K562 (cell line): Measurements from ENCODE around the gene TCF4. TPM values are rescaled to one million over a fixed set of nuclear protein-coding genes. Genes with fewer than 3 reads are reported as not detected.

ENCODE experiments used
- ATAC-seq: fragments of 200-7000 bp; cut with Tn5 transposase; 3 replicates; pipeline ENCODE4 v1.9.1; 2020; ENCODE audit warnings: moderate library complexity
- BruUV-seq: library from RNA; stranded (reverse); fragments of 400-500 nt; replicated peaks from 2 replicates; lab custom pipeline; 2021; lab: Mats Ljungman, UMichigan
- CTCF ChIA-PET: fragments of 300-600 bp; formaldehyde crosslinking; extraction: SDS; loops from one replicate; lab custom pipeline; 2021; ENCODE audit warnings: low intra/inter-chr PET ratio; lab: Yijun Ruan, JAX
- POLR2A ChIA-PET: fragments of 300-600, 350-650 bp; sonication (Branson Sonifier 250); formaldehyde crosslinking; extraction: SDS; loops from one replicate; lab custom pipeline; 2021; ENCODE audit warnings: antibody characterized with exemption, inconsistent platforms; lab: Yijun Ruan, JAX
- DNase-seq, 4 experiments: peaks; one replicate each; pipeline versions ENCODE4 v3.0.0 to v3.0.0-alpha.2; 2011 to 2018; ENCODE audit warnings: low spot score in 3 of 4, mixed read lengths in 3 of 4; ENCODE audit errors: extremely low read depth in 1 of 4
- FAIRE-seq: peaks from 2 replicates; lab custom pipeline; 2011; peaks lifted over from hg19 to GRCh38; lab: Jason Lieb, UNC
- H2AFZ ChIP-seq: 2 replicates; pipeline ENCODE4 v1.6.0; 2011; ENCODE audit warnings: low read depth, low read length, control low read depth, inconsistent platforms
- H3K27ac ChIP-seq: fragments of 200-600 bp; 3 replicates; pipeline ENCODE4 v1.8.0; 2011; ENCODE audit warnings: low read depth, mild to moderate bottlenecking, control low read depth, inconsistent platforms, low read length, moderate library complexity, mixed read lengths; ENCODE audit errors: extremely low read depth
- H3K27me3 ChIP-seq, 2 experiments: fragments of 300-600 bp in 1 of 2; 2 replicates in 1 of 2; 3 replicates in 1 of 2; pipeline versions ENCODE4 v1.6.0 to v1.8.0; 2011; ENCODE audit warnings: inconsistent platforms in 2 of 2, low read length in 2 of 2, mild to moderate bottlenecking in 1 of 2, mixed read lengths in 1 of 2, moderate library complexity in 1 of 2; ENCODE audit not compliant: control insufficient read depth in 2 of 2, insufficient read depth in 2 of 2
- H3K36me3 ChIP-seq: fragments of 300-600 bp; 3 replicates; pipeline ENCODE4 v1.8.0; 2011; ENCODE audit warnings: mild to moderate bottlenecking, low read length, inconsistent platforms; ENCODE audit not compliant: control insufficient read depth, insufficient read depth
- H3K4me1 ChIP-seq, 2 experiments: fragments of 200-600 bp in 1 of 2; replicated peaks in 1 of 2; 2 replicates in 1 of 2; 3 replicates in 1 of 2; pipeline versions ENCODE4 v1.5.1 to v1.8.0; 2011; ENCODE audit warnings: inconsistent platforms in 2 of 2, low read length in 2 of 2, mild to moderate bottlenecking in 1 of 2, mixed read lengths in 1 of 2, moderate library complexity in 1 of 2; ENCODE audit not compliant: control insufficient read depth in 2 of 2, insufficient read depth in 2 of 2
- H3K4me2 ChIP-seq: 2 replicates; pipeline ENCODE4 v1.6.1; 2011; ENCODE audit warnings: low read length, control low read depth, inconsistent platforms, mixed read lengths; ENCODE audit not compliant: insufficient read depth
- H3K4me3 ChIP-seq: fragments of 200-600 bp; sonication (generic), shearing (Covaris generic); 2 replicates; pipeline ENCODE4 v1.5.1; 2016; ENCODE audit warnings: control low read depth, inconsistent platforms
- H3K79me2 ChIP-seq: fragments of 200-600 bp; 3 replicates; pipeline ENCODE4 v1.8.0; 2011; ENCODE audit warnings: low read length, inconsistent platforms; ENCODE audit not compliant: control insufficient read depth, insufficient read depth
- H3K9ac ChIP-seq, 2 experiments: 2 replicates each; pipeline versions ENCODE4 v1.6.0 to v1.6.1; 2011; ENCODE audit warnings: low read depth in 2 of 2, low read length in 2 of 2, control low read depth in 1 of 2, inconsistent platforms in 1 of 2, mild to moderate bottlenecking in 1 of 2, mixed read lengths in 1 of 2; ENCODE audit not compliant: insufficient read depth in 1 of 2
- H3K9me1 ChIP-seq: one replicate; pipeline ENCODE4 v1.6.0; 2011; ENCODE audit warnings: inconsistent platforms, mild to moderate bottlenecking, low read length, moderate library complexity; ENCODE audit not compliant: control insufficient read depth, insufficient read depth
- H3K9me3 ChIP-seq: replicated peaks from 2 replicates; pipeline ENCODE4 v1.5.1; 2011; ENCODE audit warnings: low read depth, low read length, inconsistent platforms; ENCODE audit not compliant: control insufficient read depth, insufficient read depth
- H4K20me1 ChIP-seq: replicated peaks from 2 replicates; pipeline ENCODE4 v1.6.1; 2011; ENCODE audit warnings: low read length, inconsistent platforms, mixed read lengths; ENCODE audit not compliant: control insufficient read depth, insufficient read depth
- ARID2 ChIP-seq: fragments of 450-650 bp; IDR thresholded peaks from 2 replicates; pipeline ENCODE4 v1.6.1; 2017; ENCODE audit warnings: antibody characterized with exemption, mild to moderate bottlenecking
- BCL6 ChIP-seq: fragments of 250-450 bp; sonication (Bioruptor Pico); IDR thresholded peaks from 2 replicates; pipeline ENCODE4 v1.4.0; 2020
- BCOR ChIP-seq: fragments of 450-650 bp; IDR thresholded peaks from 2 replicates; pipeline ENCODE4 v1.6.1; 2016
- CHD1 ChIP-seq: fragments of 200-600 bp; sonication (generic); IDR thresholded peaks from one replicate; pipeline ENCODE4 v1.6.1; 2012; ENCODE audit warnings: mild to moderate bottlenecking, moderate library complexity, low read length, inconsistent platforms
- CTBP1 ChIP-seq: fragments of 450-650 bp; IDR thresholded peaks from 2 replicates; pipeline ENCODE4 v1.6.1; 2016; ENCODE audit warnings: borderline replicate concordance
- KHSRP ChIP-seq: fragments of 450-650 bp; IDR thresholded peaks from 2 replicates; pipeline ENCODE4 v1.6.1; 2017
- MCM2 ChIP-seq: fragments of 450-650 bp; IDR thresholded peaks from 2 replicates; pipeline ENCODE4 v1.6.1; 2017; ENCODE audit warnings: low read depth, mild to moderate bottlenecking
- MIER1 ChIP-seq: fragments of 450-650 bp; IDR thresholded peaks from 2 replicates; pipeline ENCODE4 v1.6.1; 2016; ENCODE audit warnings: antibody characterized with exemption, mild to moderate bottlenecking, low read depth
- SAFB ChIP-seq: fragments of 200-400 bp; formaldehyde crosslinking; IDR thresholded peaks from 2 replicates; pipeline ENCODE4 v1.6.1; 2017; ENCODE audit warnings: low read depth, low read length, borderline replicate concordance
- SP2 ChIP-seq: IDR thresholded peaks from 2 replicates; pipeline ENCODE4 v1.6.1; 2011; ENCODE audit warnings: mild to moderate bottlenecking, low read depth, low read length, moderate library complexity; ENCODE audit not compliant: poor library complexity, severe bottlenecking; ENCODE audit errors: extremely low read depth
- STAT5A ChIP-seq: IDR thresholded peaks from 2 replicates; pipeline ENCODE4 v1.6.1; 2012; ENCODE audit warnings: low read length, inconsistent platforms, borderline replicate concordance
- ZNF695 ChIP-seq: fragments of 450-650 bp; formaldehyde crosslinking; IDR thresholded peaks from 2 replicates; pipeline ENCODE4 v1.4.0; 2020; ENCODE audit warnings: mild to moderate bottlenecking, moderate library complexity
- ZNF76 ChIP-seq: fragments of 250-450 bp; sonication (Bioruptor Pico); IDR thresholded peaks from 2 replicates; pipeline ENCODE4 v1.4.0; 2020; ENCODE audit warnings: mild to moderate bottlenecking, moderate library complexity, borderline replicate concordance
- WGBS: fragments of 100-300 bp; shearing (Covaris generic); methylation state at CpG from one replicate; pipeline ENCODE4 v1.1.6; 2016; ENCODE audit warnings: low coverage, mixed read lengths; ENCODE audit not compliant: insufficient coverage; ENCODE audit errors: missing lambda C conversion rate; 5-methylcytosine and 5-hydroxymethylcytosine counted together
- in situ Hi-C: fragments of 300-500 bp; cut with MboI; formaldehyde crosslinking; loops from 4 replicates; pipeline ENCODE4 v1.15.0; 2018; ENCODE audit warnings: inconsistent platforms, mixed read lengths
- intact Hi-C: fragments of 100-400 bp; cut with micrococcal nuclease; formaldehyde crosslinking; loops from 2 replicates; pipeline ENCODE4 v1.14.2; 2022
- polyA plus RNA-seq, 8 experiments: library from polyadenylated mRNA; depleted of rRNA in 4 of 8; stranded (reverse) in 5 of 8; unstranded in 3 of 8; fragments of >200 nt; fragmentation: Nextera tagmentation in 2 of 8; fragmentation: Illumina TruSeq in 1 of 8; extraction: Ambion mirVana in 2 of 8; extraction: Trizol in 1 of 8; gene quantifications; 2 replicates each; pipeline versions ENCODE4 v1.2.1 to v1.2.3, GENCODE V29; 2011 to 2014; ENCODE audit warnings: inconsistent platforms in 1 of 8, missing spikeins in 1 of 8
- total RNA-seq, 7 experiments: library from RNA; depleted of rRNA in 6 of 7; stranded (reverse); fragments of >200 nt in 6 of 7; fragmentation: Illumina TruSeq in 2 of 7; extraction: Trizol in 2 of 7; gene quantifications; 2 replicates each; pipeline versions ENCODE4 v1.2.1 to v1.2.3, GENCODE V29; 2011 to 2021; ENCODE audit warnings: low replicate concordance in 1 of 7
- TF ChIP-seq, protein P1 (sequence below), 2 experiments: fragments of 450-650 bp; conservative IDR thresholded peaks; 2 replicates each; pipeline ENCODE4 v1.6.1; 2017; ENCODE audit warnings: mild to moderate bottlenecking in 2 of 2, moderate library complexity in 2 of 2
- TF ChIP-seq, protein P2 (sequence below): IDR thresholded peaks from 2 replicates; pipeline ENCODE4 v1.6.1; 2016; ENCODE audit warnings: missing genetic modification characterization, missing compliant biosample characterization
- TF ChIP-seq, protein P3 (sequence below): fragments of 250-450 bp; sonication (Bioruptor Pico); IDR thresholded peaks from 2 replicates; pipeline ENCODE4 v1.4.0; 2020
- TF ChIP-seq, protein P4 (sequence below): fragments of 250-450 bp; sonication (Bioruptor Pico); IDR thresholded peaks from 2 replicates; pipeline ENCODE4 v1.5.0; 2020; ENCODE audit warnings: mild to moderate bottlenecking

TCF4 gene
- total and polyA plus RNA-seq, 9 of the 15 experiments (the other 6 are each of a cell fraction or from before 2014, with no cell fraction given), result 4.8 to 24.7 (median 15.2) TPM

DNA sequence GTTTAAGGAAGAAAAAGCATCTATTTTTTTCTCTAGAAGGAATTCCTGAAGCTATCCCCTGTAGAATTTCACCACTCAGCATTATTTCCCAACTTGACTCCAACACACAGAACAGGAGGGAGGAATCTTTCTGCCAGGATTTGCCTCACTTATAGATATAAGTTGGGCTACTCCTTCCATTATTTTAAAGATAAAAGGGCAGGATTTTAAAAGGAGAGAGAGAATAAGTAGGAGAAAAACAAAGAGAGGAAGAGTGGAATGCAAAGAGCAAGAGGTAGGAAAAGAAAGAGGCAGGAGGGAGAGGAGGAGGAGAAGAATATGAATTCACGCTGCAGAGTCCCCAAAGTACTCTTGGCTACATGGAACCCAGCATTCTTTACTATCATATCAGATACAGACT, 182.5 kb downstream of the TCF4 start (continued):
- TF ChIP-seq CHD1 (no peak), SP2 (no peak)

DNA sequence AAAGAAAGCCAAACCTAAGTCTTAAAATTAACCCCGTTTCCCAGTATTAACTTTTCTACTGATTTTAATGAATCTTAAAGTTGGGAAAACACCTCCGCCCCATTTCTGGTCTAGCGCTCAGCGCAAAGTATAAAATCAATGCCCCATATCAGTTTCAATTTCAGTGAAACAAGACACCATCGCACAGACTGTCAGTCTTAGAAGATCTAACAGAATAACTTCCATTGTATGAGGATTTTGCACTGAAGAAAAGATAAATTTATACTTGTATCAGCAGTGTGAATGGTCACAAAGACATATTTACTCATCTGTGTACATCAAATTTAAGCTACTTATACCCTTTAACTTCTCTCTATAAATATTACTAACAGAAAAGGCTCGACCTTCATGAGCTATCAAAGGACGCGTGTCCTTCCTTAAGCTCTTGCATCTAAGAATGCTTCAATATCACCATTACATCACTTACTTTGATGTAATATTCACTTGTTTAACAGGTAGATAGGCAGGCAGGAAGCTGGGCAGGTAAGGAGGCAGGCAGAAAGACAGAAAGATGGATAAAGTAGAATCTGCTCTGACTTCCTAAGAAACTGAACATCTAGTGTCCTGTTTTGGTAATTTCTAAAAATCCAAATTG, 183.0 kb downstream of the TCF4 start:
- Histone ChIP-seq H3K9ac (no peak overlapping the region), H3K9me1 (no peaks in the 10 kb centered on the region), H3K27me3 (no peaks in the 10 kb centered on the region), H3K79me2 (no peaks in the 10 kb centered on the region), H3K36me3 (no peaks in the 10 kb centered on the region), H3K4me1 (no peaks in the 10 kb centered on the region; a peak in 1 of 5 replicates), H3K9me3 (no peaks in the 10 kb centered on the region), H4K20me1 (no peaks in the 10 kb centered on the region), H3K27ac (no peak overlapping the region), H2AFZ (no peak overlapping the region), H3K4me3 (no peak overlapping the region), H3K4me2 (no peak overlapping the region)
- FAIRE-seq (no peak), DNase-seq (no peak), ATAC-seq (no peak)
- in situ Hi-C loops, result no loop called here
- intact Hi-C loops, result no loop called here
- ChIA-PET CTCF (no interaction called here), POLR2A (no interaction called here)
- WGBS, result 90% methylated on average over 8 of the region's 8 CpGs
- BruUV-seq, result no TSS peak
- TF ChIP-seq, protein P1, sequence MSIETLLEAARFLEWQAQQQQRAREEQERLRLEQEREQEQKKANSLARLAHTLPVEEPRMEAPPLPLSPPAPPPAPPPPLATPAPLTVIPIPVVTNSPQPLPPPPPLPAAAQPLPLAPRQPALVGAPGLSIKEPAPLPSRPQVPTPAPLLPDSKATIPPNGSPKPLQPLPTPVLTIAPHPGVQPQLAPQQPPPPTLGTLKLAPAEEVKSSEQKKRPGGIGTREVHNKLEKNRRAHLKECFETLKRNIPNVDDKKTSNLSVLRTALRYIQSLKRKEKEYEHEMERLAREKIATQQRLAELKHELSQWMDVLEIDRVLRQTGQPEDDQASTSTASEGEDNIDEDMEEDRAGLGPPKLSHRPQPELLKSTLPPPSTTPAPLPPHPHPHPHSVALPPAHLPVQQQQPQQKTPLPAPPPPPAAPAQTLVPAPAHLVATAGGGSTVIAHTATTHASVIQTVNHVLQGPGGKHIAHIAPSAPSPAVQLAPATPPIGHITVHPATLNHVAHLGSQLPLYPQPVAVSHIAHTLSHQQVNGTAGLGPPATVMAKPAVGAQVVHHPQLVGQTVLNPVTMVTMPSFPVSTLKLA (conservative IDR thresholded peaks at IDR 0.05), result no peak
- TF ChIP-seq, protein P2, sequence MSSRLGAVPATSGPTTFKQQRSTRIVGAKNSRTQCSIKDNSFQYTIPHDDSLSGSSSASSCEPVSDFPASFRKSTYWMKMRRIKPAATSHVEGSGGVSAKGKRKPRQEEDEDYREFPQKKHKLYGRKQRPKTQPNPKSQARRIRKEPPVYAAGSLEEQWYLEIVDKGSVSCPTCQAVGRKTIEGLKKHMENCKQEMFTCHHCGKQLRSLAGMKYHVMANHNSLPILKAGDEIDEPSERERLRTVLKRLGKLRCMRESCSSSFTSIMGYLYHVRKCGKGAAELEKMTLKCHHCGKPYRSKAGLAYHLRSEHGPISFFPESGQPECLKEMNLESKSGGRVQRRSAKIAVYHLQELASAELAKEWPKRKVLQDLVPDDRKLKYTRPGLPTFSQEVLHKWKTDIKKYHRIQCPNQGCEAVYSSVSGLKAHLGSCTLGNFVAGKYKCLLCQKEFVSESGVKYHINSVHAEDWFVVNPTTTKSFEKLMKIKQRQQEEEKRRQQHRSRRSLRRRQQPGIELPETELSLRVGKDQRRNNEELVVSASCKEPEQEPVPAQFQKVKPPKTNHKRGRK (tag), result no peak
- TF ChIP-seq, protein P3, sequence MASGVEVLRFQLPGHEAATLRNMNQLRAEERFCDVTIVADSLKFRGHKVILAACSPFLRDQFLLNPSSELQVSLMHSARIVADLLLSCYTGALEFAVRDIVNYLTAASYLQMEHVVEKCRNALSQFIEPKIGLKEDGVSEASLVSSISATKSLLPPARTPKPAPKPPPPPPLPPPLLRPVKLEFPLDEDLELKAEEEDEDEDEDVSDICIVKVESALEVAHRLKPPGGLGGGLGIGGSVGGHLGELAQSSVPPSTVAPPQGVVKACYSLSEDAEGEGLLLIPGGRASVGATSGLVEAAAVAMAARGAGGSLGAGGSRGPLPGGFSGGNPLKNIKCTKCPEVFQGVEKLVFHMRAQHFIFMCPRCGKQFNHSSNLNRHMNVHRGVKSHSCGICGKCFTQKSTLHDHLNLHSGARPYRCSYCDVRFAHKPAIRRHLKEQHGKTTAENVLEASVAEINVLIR (CRISPR knock-in tag), result no peak
- TF ChIP-seq BCL6 (no peak), CTBP1 (no peak), BCOR (no peak), ARID2 (no peak), ZNF695 (no peak), ZNF76 (CRISPR knock-in tag) (no peak), SAFB (no peak), MIER1 (no peak), STAT5A (no peak), MCM2 (no peak), KHSRP (no peak)
- TF ChIP-seq, protein P4, sequence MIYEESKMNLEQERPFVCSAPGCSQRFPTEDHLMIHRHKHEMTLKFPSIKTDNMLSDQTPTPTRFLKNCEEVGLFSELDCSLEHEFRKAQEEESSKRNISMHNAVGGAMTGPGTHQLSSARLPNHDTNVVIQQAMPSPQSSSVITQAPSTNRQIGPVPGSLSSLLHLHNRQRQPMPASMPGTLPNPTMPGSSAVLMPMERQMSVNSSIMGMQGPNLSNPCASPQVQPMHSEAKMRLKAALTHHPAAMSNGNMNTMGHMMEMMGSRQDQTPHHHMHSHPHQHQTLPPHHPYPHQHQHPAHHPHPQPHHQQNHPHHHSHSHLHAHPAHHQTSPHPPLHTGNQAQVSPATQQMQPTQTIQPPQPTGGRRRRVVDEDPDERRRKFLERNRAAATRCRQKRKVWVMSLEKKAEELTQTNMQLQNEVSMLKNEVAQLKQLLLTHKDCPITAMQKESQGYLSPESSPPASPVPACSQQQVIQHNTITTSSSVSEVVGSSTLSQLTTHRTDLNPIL, result no peak
